ENCODE data around the gene OXCT2.

Gene OXCT2

GRCh38 chr1:39737546-39738169 lies 33.5 kb downstream of the OXCT2 start:
- FAIRE-seq (no peak), DNase-seq (ENCODE audit: low spot score) (no peak)

- DNase-seq (ENCODE audit: low spot score) (no peak), FAIRE-seq (no peak)
These were observed 35.4 kb downstream of the OXCT2 start for GRCh38 chr1:39735731-39736130.

GRCh38 chr1:39733161-39733560 lies 38.0 kb downstream of the OXCT2 start:
- FAIRE-seq (no peak), DNase-seq (ENCODE audit: low spot score) (no peak)

GRCh38 chr1:39732730-39733129 lies 38.4 kb downstream of the OXCT2 start:
- DNase-seq (ENCODE audit: low spot score) (no peak), FAIRE-seq (no peak)

GRCh38 chr1:39729842-39730241 lies 41.3 kb downstream of the OXCT2 start:
- no peak for DNase-seq (ENCODE audit: low spot score)
- FAIRE-seq: no peak

- no peak for DNase-seq (ENCODE audit: low spot score)
- FAIRE-seq: no peak
These were observed 42.1 kb downstream of the OXCT2 start for GRCh38 chr1:39729030-39729429.

- FAIRE-seq (no peak), DNase-seq (ENCODE audit: low spot score) (no peak)
These were observed 43.2 kb downstream of the OXCT2 start for GRCh38 chr1:39727932-39728317.

GRCh38 chr1:39727221-39727931 lies 43.8 kb downstream of the OXCT2 start:
- DNase-seq (ENCODE audit: low spot score) (no peak), FAIRE-seq (no peak)

GRCh38 chr1:39726600-39726999 lies 44.5 kb downstream of the OXCT2 start:
- no peak for DNase-seq (ENCODE audit: low spot score)
- no peak for FAIRE-seq

- FAIRE-seq (no peak), DNase-seq (ENCODE audit: low spot score) (no peak)
These were observed 48.7 kb downstream of the OXCT2 start for GRCh38 chr1:39722495-39722894.

GRCh38 chr1:39721664-39722063 lies 49.5 kb downstream of the OXCT2 start:
- DNase-seq (ENCODE audit: low spot score) (no peak), FAIRE-seq (no peak)

GRCh38 chr1:39720094-39720999 lies 50.8 kb downstream of the OXCT2 start:
- FAIRE-seq (peak; percentile 86), DNase-seq (ENCODE audit: low spot score) (peak; percentile 49)

Measured in RCC 7860 (cell line).